GM19467 (cell line): Measurements from ENCODE around the gene ARHGAP29.
A peak's percentile ranks its signal among the peaks of the same experiment; 100 is the strongest.

Experiments
- ATAC-seq: cut with Tn5 transposase; IDR thresholded peaks from one replicate; pipeline ENCODE4 v1.9.1; 2021; ENCODE audit warnings: mild to moderate bottlenecking, moderate library complexity; ENCODE audit not compliant: unreplicated experiment

The ARHGAP29 gene

DNA sequence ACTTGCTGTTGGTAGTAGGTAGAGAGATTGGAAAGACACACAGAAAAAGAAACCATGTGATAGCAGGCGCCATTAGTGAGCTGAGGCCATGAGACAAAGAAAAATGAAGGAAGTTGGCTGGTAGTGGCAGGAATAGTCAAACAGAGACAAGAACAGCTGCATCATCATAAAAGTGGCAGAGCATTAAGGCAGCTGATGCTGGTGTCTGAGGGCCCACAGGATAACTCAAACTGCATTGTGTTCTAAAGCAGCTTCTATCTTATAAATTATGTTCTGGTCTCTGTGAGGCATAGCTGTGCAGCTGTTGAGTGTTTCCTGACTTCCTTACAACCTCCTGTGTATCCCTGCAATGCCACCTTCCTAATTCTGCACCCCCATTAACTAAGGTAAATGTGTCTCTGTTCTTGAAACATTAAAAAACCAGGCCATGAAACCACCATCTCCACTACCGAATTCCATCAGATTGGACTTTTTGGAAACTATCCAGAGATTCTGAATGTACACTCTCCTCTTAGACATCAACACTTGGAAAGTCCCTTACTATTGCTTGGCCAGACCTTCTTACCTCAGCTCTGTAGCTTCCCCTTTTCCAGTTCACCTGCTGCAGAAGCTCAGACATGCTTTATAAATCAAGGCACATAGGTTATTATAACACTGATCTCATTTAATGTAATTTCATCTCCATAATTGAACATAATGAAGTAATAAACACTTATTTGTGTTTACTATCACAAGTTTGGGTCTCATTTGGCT lies 23.4 kb upstream of the ARHGAP29 start:
- ATAC-seq, result no peak

DNA sequence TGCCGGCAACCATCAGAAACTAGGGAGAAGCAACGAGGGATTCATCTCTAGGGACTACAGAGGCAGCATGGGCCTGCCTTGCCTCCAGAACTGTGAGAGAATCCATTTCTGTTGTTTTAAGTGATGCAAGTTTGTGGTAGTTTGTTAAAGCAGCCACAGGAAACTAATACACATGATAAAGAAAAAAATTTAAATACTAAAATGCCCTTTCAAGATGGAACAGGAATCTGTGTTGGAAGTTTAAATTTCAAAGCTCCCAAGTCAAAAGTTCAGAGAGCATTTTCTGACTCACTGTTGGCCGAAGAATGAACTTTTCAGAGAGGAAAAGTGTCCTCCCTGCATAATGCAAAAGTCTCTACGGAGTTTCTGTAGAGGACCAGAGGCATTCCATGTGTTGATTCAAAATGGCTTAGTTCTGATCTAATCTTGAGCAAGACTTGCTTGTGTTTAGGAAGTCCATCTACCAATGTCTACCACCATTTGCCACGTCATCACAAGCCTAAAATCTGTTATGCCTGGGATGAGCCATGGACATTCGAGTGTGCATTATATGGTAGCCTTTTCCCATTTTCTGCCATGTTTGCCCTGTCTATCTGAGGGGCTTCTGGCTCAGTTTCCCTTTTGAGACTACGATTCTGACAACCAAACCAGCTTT lies 22.4 kb upstream of the ARHGAP29 start:
- no peak for ATAC-seq

DNA sequence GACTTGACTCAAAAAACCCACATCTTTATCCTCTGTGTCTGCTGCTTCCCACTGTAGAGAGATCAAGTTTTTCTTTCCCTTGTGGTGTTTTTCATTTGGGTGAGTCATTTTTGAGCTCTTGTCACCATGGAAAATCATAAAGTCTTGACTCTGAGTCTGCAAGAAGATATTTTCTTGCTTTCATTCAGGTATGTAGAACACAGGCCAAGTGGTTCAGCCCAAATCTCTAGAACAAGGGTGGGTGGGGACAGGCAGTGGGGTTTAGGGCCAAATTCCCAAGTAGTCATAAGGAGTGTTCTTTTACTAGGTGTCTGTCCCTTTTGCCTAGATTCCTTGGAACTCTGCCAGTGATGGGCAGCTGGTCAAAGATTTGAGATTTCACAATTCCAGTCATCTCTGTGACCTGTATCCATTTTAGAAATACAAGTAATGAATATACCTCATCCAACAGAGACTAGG lies 21.5 kb upstream of the ARHGAP29 start:
- ATAC-seq, result no peak

DNA sequence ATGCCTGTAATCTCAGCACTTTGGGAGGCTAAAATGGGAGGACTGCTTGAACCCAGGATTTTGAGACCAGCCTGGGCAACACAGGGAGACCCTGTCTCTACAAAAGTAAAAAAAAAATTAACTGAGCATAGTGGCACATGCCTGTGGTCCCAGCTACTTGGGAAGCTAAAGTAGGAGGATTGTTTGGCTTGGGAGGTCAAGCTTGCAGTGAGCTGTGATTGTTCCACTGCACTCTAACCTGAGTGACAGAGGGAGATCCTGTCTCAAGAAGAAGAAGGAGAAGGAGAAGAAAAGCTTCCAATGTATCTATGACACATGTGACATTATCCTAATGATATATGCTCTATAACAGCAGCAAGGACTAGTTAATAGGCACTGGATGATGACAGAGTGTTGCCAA lies 20.1 kb upstream of the ARHGAP29 start:
- no peak for ATAC-seq

DNA sequence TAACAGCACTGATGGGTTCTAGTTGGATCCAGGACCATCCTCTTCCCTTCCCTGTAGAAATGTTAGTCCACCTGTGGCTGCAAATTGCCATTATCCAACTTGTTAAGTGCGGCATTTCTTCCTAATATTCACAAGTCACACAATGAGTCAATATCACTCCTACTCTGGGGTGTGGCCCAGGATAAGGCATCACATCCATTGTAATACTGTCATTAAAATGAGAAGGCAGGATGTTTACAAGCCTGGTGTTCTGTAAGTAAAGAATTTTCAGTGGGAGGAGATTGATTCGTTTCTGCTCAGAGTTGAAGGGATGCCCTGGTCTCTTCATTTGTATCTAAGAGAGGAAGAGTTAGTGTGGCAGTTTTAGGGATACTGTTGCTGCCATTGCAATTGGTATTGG lies 18.1 kb upstream of the ARHGAP29 start:
- ATAC-seq, result no peak

DNA sequence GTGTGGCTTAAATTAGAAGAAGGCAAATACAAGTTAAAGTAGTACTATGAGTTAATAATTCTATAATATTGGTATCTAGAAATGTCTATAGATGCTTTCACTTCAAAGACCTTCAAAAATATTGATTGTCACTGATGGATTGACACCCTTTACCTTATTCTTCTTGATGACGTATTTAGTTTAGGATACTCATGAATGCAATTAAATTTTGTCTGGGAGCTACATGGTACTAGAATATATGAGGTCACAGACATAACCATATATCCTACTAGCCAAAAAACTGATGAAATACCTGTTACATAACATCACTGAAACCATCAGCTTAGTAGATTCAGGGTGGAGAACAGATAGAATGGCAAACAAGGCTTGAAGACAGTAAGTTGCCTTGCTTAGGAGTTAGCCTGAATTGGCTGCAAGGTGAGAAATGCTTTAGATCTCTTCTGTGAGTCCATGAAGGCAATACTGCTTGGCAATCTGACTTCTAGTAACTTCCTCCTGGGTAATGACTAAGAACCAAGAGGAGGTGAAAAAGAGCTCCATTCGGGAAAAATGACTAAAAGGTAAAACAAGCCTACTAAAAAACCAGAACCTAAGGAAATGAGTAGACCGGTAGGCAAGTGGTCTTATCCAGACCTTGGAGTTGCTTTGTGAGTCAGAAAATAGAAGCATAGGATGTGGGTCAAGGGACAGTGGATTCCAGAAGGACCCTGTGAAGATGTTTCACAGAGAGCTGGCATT lies 16.9 kb upstream of the ARHGAP29 start:
- no peak for ATAC-seq

DNA sequence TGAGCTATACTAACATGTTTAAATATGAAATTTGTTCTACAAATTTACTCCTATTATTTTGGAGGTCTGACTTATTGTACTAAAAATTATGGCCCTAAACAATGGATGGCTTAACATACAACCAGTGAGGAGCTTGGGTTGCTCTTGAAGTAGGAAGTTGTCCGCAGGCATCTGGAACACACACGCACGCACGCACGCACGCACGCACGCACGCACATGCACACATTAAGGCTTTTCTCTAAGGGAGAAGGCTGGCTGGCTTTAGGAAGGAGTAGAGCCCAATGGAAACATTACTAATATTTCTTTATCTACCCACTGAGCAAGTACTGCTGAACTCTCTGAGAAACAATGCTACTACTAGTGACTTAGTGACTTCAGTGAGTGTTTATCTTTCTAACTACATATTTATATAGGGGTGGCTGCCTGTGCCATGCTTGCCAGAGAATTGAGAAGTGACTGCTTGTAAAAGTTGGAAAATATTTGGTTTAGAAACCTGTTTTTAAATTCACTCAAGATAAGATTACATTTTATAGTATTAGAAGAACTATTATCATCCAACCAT lies 16.2 kb upstream of the ARHGAP29 start:
- no peak for ATAC-seq

DNA sequence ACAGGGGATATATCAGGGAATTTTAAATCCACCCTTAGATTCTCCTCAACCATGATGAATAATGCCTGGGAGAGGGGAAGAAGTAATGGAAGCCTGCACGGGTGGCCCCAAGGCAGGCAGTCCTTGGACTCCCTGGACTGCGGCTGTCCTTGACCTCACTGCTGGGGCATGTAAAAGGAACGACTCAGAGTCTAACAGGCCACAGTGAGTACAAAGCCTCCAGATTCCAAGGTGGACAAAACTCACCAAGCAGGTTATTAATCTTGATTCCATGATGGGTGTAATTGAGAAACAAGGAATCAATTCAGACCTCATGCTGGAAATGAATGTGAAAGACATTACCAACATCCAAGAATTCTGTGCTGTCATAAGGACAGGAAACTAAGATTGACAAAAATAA lies 13.0 kb upstream of the ARHGAP29 start:
- no peak for ATAC-seq

DNA sequence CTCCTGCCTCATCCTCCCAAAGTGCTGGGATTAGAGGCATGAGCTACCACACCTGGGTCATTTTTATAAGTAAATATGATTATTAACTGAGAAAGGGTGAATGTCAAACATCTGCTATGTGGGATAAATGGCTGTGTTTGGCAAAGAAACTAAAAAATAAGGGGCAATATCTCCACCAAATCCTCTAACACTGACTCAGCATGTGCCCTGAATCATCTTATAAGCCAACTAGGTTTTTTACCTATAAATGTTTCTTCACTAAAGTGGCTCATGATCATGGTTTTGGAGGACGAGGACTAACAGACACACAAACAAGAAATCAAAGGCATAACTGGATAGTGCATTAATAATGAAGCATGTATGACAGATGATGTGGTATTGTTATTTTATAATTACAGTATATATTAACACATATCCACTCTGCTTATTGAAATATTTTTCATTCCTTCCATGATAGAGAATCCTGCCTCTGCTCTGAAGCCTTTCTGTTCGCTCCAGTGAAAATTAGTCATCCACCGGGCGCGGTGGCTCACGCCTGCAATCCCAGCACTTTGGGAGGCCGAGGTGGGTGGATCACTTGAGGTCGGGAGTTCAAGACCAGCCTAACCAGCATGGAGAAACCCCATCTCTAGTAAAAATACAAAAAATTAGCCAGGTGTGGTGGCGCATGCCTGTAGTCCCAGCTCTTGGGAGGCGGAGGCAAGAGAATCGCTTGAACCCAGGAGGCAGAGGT lies 11.7 kb upstream of the ARHGAP29 start:
- ATAC-seq, result no peak

DNA sequence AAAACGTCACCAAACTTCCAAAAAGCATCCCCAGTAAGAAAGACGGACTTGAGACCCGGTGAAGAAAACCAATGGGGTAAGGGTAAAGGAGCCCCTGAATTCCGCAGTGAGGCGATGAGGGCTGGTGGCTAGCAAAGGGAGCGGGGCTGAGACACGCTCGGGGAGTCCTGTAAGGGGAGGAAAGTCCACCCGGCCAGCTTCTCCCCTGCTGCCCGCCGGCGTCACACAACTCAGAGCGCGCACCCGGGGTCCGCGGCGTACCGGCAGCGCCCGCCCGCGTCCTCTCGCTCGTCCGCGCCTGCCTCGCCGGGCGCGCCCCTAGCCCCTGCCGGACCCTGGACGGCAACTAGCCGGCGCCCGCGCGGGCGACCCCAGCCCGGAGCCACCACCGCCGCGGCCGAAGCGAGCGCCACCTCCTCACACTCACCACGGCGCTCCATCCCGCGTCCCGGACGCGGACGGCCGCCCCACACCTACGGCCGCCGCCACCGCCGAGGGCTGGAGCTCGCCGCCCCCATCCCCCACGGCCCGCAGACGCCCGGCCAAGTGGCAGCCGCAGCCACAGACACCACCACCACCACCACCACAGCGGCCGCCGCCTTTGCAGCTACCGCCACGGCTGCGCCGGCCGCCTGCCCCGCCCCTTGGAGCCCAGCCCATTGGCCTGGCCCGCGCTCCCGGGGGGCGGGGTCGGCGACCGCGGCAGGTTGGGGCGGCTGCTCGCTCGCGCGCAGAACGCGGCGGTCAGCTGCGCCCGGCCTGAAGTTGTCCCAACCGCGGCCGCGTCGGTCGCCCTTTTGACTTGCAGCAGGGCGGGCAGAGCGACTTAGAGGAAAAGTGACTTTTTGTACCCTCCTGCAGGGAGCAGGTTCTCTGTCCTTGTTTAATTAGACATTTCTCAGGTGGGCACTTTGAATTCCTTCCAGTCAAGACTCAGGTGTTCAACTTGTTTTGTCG lies 10.0 kb upstream of the ARHGAP29 start:
- peak; percentile 91 for ATAC-seq

DNA sequence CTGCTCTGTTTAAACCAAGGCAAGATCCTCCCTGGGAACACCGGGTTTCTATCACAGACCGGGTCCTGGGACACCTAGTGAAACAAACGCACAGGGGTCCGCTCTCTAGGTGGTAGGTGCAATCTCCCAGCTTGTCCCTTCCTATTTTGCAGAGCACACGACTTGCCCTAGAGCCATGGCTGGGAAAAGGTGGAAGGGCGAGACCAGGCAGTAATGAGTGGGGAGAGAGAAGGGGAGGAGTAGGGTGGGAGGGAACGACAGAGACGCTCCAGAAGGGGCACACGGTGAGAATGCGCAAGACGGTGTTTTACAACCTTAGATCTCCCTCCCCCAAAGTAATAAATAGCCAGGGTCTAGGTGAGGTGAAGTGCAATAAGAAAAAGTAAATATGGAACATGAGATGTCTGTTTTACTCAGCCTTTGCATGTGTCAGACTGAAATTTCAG lies 9.3 kb upstream of the ARHGAP29 start:
- no peak for ATAC-seq

DNA sequence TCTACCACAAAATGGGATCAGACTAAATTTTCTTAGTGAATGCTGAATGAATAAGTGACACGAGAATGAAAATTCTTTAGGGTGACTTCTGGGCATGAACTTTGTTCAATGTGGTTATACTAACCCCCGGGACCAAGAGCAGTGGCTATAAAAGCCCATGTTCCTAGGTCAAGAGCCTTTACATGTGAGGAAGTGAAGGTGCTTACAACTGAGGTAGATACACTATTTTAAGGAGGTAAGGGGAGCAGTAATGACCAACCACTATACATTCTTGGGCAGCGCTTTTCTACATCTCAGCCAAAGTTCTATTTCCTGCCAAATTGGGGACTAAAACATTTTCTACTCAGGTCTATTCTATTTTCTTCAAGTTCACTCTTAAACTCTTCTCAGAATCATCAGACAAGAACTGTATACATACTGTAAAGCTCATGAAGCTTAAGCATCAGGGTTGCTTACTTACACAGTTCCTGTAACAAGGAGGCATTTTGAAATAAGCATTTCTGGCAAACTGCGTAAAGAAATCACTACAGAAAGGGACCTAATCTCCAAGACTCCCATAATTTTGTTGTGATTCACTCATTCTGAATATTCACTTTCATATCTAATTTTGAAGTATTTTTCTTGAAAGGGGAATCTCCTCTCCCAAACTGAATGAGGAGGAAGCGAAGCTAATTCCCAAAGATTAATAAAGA lies 8.5 kb upstream of the ARHGAP29 start:
- ATAC-seq, result no peak

DNA sequence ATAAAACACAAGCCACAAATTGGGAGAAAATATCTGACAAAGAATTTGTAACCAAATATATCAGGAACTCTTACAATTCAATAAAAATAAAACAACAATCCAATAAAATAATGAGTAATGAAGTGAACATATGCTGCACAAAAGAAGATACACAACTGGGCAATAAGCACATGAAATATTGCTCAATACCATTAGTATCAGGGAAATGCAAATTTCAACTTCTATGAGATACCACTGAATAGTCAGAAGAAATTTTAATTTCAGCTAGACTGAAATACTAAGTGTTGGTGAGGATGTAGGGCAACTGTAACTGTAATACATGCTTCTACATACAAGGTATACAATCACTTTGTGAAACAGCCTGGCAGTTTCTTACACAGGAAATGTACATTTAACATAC lies 7.4 kb upstream of the ARHGAP29 start:
- ATAC-seq, result no peak

DNA sequence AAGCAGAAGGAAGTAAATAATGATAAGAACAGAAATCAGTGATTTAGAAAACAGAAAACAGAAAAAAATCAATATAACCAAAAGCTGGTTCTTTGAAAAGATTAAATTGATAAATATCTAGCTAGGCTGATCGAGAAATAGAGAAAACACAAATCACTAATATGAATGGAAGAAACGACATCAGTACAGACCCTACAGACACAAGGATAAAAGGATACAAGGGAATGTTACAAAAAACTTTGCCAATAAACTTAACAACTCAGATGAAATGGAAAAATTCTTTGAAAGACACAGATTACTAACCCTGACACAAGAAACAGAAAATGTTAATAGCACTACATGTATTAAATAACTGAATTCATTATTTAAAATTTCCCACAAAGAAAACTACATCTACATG lies 6.3 kb upstream of the ARHGAP29 start:
- ATAC-seq, result no peak

DNA sequence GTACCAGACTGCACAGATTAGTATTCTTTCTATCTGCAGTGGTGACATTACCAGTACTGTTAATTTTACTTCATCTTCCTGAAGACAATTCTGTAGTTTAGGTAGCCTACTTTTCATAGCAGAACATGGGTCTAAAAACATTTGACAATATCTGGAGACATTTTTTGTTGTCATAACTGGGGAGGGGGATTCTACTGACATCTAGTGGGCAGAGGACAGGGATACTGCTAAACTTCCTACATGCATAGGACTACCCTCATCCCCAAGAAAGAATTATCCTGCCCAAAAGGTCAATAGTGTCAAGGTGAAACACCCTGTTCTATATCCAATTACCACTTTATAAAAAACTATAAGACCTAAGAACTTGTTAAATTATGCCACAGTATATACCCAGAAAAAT lies 3.4 kb upstream of the ARHGAP29 start:
- ATAC-seq, result no peak

DNA sequence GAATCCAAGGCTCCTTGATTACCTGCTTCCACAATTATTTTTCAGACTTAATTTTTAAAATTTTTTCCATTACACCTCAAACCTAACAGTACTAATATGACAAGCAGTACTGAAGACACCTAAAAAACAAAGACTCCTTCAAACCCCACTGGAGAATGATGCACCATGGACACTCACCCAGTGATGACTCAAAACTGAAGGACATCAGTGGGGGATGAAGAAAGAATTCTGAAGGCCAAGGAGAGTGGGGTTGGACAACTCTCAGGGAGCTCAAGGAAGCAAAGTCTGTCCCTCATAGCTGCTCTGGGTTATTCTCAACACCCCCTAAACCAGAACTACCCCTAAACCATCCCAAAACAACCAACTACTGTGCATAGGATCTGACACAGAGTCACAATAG lies 2.4 kb upstream of the ARHGAP29 start:
- ATAC-seq, result no peak

DNA sequence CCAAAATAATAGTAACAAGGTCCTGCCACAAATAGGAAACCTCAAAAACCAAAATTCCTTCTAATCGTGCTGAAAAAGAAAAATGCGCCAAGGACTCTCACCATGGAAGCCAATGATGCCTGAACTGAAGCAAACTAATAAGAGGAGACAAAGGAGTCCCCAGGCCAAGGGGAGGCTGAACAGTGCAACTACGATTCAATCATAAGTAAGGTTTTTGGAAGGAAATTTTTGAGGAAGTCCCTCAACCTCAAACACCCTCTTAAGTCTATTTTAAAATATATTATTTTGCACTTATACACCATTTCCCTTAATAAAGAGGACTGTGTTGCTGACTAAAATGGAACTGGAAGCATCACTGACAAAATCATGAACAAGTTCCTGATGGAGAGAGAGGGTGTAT lies 1.7 kb upstream of the ARHGAP29 start:
- no peak for ATAC-seq

DNA sequence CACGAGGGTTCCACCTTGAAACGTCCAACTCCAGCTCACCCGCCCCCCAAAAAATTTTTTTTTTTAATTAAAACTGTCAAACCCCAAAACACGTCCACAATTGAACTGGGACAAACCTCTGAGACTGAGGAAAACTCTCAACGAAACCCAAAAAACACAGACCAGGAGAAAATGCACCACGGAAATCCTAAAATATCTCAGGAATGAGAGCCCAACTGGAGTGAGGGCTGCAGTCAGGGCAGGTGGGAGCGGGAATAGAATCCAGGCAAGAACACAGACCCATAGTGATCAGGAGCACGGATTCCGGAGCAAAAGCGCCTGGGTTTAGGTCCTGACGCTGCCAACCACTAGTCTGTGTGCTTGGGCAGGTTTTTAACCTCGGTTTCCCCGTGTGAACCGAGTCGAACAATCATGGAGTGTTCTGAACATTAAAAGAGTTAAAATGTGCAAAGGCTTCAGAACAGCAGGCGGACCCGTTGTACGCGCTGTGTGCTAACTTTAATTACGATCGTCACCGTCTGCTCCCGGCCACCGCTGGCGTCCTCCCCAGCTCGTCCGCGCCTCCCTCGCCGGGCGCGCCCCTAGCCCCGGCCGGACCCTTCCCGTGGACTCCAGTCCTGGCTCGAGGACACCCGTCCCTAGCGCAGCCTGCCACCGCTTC lies 624 bp downstream of the ARHGAP29 start:
- no peak for ATAC-seq
